Stomach (tissue), 4 donors: ENCODE measurements around the gene LACTB.

ENCODE experiments used
- EP300 ChIP-seq: sonication (generic); formaldehyde crosslinking; IDR thresholded peaks from one replicate; pipeline ENCODE4 v1.6.1; 2017; ENCODE audit warnings: antibody characterized with exemption
- POLR2AphosphoS5 ChIP-seq, 3 donors: sonication (generic); formaldehyde crosslinking; IDR thresholded peaks; one replicate each; pipeline ENCODE4 v1.6.1; 2016; ENCODE audit warnings: antibody characterized with exemption in 3 of 3

DNA sequence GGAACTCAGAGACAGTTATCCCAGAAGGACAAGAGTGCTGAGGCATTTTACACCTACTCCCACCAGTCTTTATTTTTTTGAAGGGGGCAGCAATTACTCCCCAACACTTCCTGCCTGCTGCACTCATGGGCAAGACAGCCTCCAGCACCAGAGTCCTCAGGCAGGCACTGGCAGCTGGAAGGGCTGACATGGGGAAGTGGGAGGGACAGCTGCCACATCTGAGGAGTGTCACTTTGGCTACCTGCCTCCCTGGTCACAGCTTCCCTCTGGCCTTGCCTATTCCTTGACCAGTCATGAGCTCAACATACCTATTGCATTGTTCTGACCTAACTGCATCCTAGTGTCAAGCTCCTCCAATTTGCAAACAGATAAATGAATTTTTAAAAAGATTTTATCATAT is 10.2 kb upstream of the LACTB start:
- no peak for TF ChIP-seq POLR2AphosphoS5 (IDR thresholded peaks at IDR 0.05)
- TF ChIP-seq EP300: no peak
